ENCODE data around the gene IL1A. TPM values are rescaled to one million over a fixed set of nuclear protein-coding genes. Genes with fewer than 3 reads are reported as not detected.
A peak's percentile ranks its signal among the peaks of the same experiment; 100 is the strongest.

IL1A gene
- total and polyA plus RNA-seq, 10 of the 15 experiments (the other 5 are each of a cell fraction or from before 2014, with no cell fraction given) = 0.10 to 8.7 (median 6.9) TPM

DNA sequence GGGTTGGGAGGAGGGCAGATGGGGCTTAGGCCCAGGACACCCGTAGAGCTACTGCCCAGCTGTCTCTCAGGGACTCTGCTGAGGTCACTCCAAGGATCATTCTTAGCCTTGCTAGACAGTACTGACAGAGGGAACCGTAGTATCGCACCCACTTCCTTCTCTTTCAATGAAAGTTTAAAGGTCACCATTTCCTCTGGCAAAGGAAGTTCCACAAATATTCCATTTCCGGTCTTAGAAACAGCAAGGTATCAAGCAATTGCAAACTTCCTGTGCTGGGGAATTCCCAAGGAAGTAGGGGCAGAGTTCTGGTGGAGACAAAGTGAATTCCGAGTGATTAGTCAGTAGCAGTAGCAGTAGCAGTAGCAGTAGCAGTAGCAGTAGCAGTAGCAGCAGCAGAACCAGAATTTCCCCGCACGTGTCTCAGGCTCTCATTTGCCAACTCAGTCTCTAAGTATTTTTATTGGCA is 27.6 kb upstream of the IL1A start (continued):
- no peak for TF ChIP-seq ZBTB4 (CRISPR knock-in tag; IDR thresholded peaks at IDR 0.05)
- no peak for TF ChIP-seq SREBF2 (IDR thresholded peaks at IDR 0.05; ENCODE audit: low read length)
- peak; percentile 56 to 57; a peak in 2 of 4 replicates for TF ChIP-seq BHLHE40 (IDR thresholded peaks at IDR 0.05; ENCODE audit: borderline replicate concordance in 1 of 2, low read depth in 2 of 2, low read length in 1 of 2)
- TF ChIP-seq, protein P1, sequence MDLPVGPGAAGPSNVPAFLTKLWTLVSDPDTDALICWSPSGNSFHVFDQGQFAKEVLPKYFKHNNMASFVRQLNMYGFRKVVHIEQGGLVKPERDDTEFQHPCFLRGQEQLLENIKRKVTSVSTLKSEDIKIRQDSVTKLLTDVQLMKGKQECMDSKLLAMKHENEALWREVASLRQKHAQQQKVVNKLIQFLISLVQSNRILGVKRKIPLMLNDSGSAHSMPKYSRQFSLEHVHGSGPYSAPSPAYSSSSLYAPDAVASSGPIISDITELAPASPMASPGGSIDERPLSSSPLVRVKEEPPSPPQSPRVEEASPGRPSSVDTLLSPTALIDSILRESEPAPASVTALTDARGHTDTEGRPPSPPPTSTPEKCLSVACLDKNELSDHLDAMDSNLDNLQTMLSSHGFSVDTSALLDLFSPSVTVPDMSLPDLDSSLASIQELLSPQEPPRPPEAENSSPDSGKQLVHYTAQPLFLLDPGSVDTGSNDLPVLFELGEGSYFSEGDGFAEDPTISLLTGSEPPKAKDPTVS (IDR thresholded peaks at IDR 0.05; ENCODE audit: low read depth, low read length) = no peak
- no peak for TF ChIP-seq STAT3 (IDR thresholded peaks at IDR 0.05; ENCODE audit: low read depth, low read length)
- TF ChIP-seq HCFC1 (IDR thresholded peaks at IDR 0.05; ENCODE audit: low read length) = no peak
- peak; percentile 72 for TF ChIP-seq NR2C1 (IDR thresholded peaks at IDR 0.05)
- TF ChIP-seq EGR1 (IDR thresholded peaks at IDR 0.05; ENCODE audit: borderline replicate concordance in 1 of 2, low read depth in 2 of 2, low read length in 2 of 2) = peak in 1 of 2 experiments; percentile 68; a peak in 1 of 3 replicates
- no peak for TF ChIP-seq KLF5 (IDR thresholded peaks at IDR 0.05; ENCODE audit: partially characterized antibody)
- peak; percentile 94 for TF ChIP-seq EED (IDR thresholded peaks at IDR 0.05; ENCODE audit: low read depth)
- TF ChIP-seq KDM1A (IDR thresholded peaks at IDR 0.05; ENCODE audit: borderline replicate concordance) = no peak
- TF ChIP-seq SUPT20H (IDR thresholded peaks at IDR 0.05; ENCODE audit: borderline replicate concordance, control insufficient read depth, low read depth, low read length) = no peak
- peak; percentile 60; the same call in 1 of the 2 replicates for TF ChIP-seq ZBED1 (IDR thresholded peaks at IDR 0.05; ENCODE audit: borderline replicate concordance)
- TF ChIP-seq, protein P2, sequence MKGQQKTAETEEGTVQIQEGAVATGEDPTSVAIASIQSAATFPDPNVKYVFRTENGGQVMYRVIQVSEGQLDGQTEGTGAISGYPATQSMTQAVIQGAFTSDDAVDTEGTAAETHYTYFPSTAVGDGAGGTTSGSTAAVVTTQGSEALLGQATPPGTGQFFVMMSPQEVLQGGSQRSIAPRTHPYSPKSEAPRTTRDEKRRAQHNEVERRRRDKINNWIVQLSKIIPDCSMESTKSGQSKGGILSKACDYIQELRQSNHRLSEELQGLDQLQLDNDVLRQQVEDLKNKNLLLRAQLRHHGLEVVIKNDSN (IDR thresholded peaks at IDR 0.05; ENCODE audit: borderline replicate concordance, extremely low read length, insufficient read depth, low read depth, low read length) = peak; percentile 12
- TF ChIP-seq RAD21 (IDR thresholded peaks at IDR 0.05; ENCODE audit: insufficient read depth, low read depth, low read length) = 0 out of 2 replicates have a peak, but pooled peaks have one; percentile 8
- 0 out of 2 replicates have a peak, but pooled peaks have one; percentile 15 for TF ChIP-seq RAD51 (IDR thresholded peaks at IDR 0.05)
- no peak for TF ChIP-seq SMAD1 (IDR thresholded peaks at IDR 0.05; ENCODE audit: low read depth, partially characterized antibody)
- TF ChIP-seq, protein P3, sequence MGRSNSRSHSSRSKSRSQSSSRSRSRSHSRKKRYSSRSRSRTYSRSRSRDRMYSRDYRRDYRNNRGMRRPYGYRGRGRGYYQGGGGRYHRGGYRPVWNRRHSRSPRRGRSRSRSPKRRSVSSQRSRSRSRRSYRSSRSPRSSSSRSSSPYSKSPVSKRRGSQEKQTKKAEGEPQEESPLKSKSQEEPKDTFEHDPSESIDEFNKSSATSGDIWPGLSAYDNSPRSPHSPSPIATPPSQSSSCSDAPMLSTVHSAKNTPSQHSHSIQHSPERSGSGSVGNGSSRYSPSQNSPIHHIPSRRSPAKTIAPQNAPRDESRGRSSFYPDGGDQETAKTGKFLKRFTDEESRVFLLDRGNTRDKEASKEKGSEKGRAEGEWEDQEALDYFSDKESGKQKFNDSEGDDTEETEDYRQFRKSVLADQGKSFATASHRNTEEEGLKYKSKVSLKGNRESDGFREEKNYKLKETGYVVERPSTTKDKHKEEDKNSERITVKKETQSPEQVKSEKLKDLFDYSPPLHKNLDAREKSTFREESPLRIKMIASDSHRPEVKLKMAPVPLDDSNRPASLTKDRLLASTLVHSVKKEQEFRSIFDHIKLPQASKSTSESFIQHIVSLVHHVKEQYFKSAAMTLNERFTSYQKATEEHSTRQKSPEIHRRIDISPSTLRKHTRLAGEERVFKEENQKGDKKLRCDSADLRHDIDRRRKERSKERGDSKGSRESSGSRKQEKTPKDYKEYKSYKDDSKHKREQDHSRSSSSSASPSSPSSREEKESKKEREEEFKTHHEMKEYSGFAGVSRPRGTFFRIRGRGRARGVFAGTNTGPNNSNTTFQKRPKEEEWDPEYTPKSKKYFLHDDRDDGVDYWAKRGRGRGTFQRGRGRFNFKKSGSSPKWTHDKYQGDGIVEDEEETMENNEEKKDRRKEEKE (IDR thresholded peaks at IDR 0.05) = no peak

Measured in GM12878 (cell line).